Stimulated activated CD8-positive, alpha-beta memory T cell treated with anti-CD3 and anti-CD28 coated beads, Interleukin-12 subunit alpha, Interleukin-12 subunit beta, amount 100 ng/mL, for 4 hours (primary cell): ENCODE results near the gene ZDHHC22.

Source experiments
- DNase-seq: peaks from one replicate; pipeline ENCODE4 v3.0.0-alpha.2; 2020; ENCODE audit warnings: low read depth

ZDHHC22 gene

DNA sequence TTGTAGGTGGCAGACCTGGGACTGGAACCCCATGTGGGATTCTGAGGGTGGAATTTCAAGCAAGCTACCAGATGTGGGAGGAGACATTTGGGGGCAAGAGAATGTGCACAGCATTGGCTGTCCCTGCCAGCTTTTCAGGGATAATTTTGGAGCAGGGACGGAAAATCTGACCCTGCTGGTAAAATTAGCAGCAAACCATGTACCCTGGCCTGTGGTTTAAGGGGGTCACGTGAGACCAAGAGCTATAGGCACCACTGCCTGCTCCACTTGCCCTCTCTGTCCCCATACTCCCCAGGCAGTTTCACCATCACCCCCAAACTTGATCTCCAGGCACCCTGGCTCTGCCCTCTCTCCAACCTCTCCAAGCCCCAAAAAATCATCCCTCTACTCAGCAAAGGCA is 13.5 kb upstream of the ZDHHC22 start:
- DNase-seq, result no peak

DNA sequence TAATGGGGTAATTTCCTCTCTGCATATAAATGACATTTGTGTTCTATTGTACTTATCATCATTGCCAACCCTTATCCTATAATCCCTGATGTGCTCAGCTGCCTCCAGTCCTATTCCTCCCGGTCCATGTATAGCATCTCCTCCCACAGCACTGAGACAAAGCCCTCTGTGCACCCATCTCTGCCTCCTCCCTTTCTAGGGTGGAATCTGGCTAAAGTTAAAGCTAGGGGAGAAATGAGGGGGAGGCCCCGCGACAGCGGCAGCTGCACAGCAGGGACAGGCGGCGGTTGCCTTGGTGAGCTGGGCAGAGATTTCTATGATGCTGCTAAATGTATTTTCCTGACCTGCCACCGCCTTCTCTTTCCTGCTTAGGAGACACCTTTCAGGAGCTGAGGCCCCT is 12.8 kb upstream of the ZDHHC22 start:
- DNase-seq, result no peak

DNA sequence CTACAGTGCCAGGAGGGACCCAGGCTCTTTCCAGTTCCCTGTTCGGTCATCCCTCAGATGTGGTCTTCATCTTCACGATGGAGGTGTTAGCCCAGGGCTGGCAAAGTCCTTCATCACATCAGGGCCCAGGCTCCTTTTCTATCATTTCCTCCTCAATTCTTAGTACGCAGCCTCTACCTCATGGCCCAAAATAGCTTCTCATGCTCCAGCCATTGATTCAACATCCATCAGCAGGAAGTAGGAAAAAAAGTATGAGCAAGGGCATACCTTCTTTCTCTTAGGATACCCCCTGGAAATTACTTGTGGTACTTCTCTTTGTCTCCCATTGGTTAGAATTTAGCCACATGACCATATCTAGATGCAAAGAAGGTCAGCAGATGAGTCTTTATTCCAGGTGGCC is 12.2 kb upstream of the ZDHHC22 start:
- DNase-seq, result no peak

DNA sequence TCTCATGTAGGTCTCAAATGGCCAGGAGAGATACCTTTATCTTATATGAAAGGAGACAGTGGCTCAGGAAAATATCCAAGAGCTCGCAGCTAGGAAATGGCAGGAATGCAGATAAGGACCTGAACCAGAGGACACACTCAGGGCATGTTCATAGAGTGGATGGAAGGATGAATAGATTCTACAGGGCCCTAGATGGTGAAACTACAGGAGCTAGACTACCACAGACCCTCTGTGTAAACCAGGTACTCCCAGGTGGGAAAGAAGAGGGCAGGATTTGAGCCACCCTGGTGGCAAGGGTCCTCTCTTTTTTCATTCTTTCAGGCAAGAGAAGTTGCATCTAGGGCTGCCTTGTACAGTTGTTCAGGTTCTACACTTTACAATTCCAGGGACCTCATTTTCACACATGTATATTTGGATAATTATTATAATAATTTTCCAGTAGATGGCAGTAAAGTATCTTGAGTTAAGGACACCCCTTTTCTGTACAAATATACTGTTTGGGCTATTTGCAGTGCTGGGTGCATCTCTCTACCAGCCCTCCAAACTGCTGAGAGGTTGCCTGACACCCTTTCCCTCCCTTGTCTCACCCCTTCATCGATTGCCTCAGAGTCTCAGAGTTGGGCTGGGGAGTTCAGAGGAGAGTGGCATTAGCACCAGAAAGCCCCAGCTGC is 10.5 kb upstream of the ZDHHC22 start:
- DNase-seq, result no peak

DNA sequence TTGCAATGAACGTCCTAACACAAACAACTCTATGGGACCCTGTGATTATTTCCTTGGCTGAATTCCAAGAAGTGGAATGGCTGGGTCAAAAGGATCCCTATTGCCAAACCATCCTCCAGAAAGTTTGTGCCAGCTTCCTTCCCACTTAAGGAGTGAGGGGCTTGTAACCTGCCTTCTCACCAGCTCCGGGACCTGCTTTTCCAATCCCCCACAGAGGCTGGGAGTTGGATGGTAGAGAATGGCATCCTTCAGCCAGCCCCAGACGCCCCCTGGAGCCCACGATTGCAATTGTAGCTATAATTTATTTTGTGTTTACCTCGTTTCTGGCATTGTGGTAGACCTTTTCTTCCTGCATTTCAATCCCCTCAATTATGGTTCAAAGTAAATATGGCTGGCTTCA is 9.7 kb upstream of the ZDHHC22 start:
- DNase-seq, result no peak

DNA sequence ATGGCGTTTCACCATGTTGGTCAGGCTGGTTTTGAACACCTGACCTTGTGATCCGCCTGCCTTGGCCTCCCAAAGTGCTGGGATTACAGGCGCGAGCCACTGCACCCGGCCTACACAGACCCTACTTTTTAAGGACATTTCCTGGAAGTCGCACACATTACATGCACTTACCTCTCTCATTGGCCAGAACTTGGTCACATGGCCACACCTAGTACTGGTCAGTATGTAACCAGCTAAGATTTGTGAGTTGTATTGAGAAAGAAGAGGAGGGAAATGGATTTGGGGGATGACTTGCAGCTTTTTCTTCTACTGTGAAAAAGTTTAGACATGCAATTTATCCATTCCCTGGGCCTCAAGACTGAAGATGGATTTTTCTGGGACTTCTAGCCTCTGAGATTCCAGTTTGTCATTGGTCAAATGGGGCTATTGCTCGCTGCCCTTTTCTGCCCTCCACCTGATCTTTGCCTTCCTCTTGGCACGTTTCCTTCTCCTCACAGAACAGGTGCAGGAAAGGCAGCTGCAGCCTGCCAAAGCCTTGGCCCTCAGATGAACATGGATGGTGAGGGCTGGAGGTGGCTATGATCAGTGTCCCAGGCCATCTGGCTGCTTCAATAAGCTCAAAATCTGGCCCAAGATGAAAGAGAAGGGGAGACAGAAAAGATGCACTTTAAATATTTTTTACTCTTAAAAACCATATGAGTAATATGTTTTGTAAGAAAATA is 7.1 kb upstream of the ZDHHC22 start:
- DNase-seq, result no peak

DNA sequence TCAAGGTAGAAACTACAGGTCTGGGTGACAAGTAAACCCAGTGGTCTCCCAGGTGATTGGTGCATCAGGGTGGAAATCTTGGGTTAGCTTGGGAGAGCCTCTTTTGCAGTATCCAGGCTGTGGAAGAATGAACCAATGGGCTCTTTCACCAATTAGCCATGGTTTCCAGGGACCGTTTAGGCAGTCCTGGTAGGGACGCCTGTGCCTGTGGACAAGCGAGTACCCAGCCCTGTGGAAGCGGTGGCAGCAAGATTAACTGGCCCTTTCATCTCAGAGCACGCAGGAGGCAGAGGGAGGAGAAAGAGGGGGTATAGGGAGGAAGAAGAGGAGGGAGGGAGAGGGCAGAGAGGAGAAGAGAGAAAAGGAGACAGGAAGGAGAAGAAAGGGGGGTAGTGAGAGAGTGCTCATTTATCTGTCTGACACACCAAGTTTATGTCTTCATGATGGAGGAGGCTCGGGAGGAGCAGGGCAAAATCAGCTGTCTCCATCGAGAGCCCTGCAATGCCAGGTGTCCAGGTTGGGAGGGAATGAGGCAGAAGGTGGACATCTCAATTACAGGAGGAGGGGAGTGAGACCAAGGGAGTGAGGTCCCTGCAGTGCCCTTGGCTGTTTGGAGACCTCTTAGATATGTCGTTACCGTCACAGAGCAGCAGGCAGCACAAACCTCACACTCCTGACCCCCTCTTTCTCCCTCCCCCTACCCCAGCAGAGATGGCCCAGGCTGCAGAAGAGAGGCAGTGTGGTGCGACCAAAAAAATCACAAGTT is 4.6 kb upstream of the ZDHHC22 start:
- DNase-seq, result no peak

DNA sequence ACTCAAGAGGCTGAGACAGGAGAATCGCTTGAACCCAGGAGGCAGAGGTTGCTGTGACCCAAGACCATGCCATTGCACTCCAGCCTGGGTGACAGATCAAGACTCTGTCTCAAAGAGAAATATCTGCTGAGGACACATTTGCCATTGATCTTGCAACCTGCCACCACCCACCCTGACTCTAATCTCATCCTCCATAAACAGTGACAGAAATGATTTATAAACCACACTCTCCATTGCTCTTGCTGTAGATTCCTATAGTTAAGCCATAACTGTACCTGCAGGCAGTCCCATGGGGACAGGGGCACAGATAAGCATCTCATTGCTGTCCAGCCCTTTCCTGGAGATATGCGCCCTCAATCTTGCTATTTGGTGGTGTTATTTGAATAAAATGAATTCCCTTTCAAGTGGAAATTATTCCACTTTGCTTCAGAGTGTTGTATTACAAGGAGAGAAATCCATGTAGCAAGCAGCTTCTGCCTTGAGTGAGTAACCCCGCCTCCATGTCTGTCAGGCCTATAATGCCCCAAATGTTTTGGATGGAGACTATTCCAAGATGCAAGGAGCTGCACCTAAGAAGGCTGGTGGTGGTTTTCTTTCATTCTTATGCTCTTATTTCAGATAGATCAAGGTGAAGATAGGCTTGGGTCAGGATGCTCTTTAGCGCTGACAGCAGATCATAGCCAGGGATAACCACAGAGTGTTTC is 3.0 kb upstream of the ZDHHC22 start:
- DNase-seq, result no peak

DNA sequence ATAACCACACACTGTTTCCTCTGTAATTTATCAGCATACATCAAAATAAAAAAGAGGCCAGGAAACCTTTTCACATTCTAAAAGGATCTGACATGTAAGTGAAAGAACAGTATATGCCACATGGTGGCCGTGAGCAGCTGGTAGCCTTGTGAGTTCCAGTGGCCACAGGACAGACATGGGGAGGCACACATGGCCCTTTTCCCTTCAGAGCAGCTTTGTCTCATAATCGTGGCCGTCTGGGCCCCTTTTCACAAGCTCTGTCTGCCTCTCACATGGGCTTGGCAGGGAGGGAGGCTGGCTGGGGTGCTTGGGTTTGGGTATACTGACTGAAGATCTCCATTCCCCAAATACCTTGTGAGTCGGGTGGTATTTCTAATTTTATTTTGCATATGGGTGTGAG is 1.5 kb upstream of the ZDHHC22 start:
- DNase-seq, result no peak

DNA sequence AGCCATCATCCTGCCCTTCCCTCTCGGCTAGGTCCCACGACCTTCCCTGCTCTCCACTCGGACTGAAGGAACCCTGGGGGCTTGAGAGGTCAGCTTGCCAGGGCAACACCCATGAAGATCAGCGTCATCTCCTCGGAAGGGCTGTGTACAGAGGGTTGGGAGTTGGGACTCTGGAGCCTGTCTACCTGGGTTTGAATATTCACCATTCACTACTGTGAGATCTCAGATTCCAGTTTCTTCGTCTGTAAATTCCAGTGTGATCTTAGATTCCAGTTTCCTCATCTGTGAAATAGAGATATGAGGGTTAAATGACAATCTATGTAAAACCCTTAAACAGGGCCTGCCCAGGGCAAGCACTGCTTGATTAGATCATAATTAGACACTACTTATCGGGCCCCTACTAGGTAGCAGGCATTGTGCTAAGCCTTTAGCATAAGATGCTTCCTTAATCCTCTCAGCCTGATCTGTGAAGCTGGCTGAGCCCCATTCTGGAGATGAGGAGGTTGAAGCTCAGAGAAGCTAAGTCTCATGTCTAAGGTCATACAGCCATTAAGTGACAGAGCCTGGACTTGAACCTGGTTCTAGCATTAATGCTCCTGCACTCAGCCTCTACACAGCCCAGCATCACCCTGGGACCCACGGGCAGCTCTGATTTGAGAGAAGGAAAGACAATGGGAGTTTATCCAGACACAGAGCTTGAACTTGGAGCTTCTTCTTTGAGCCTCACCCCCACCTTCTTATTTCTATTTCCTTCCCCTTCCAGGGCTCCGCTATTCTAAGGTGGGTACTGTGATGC is 612 bp upstream of the ZDHHC22 start:
- no peak for DNase-seq

DNA sequence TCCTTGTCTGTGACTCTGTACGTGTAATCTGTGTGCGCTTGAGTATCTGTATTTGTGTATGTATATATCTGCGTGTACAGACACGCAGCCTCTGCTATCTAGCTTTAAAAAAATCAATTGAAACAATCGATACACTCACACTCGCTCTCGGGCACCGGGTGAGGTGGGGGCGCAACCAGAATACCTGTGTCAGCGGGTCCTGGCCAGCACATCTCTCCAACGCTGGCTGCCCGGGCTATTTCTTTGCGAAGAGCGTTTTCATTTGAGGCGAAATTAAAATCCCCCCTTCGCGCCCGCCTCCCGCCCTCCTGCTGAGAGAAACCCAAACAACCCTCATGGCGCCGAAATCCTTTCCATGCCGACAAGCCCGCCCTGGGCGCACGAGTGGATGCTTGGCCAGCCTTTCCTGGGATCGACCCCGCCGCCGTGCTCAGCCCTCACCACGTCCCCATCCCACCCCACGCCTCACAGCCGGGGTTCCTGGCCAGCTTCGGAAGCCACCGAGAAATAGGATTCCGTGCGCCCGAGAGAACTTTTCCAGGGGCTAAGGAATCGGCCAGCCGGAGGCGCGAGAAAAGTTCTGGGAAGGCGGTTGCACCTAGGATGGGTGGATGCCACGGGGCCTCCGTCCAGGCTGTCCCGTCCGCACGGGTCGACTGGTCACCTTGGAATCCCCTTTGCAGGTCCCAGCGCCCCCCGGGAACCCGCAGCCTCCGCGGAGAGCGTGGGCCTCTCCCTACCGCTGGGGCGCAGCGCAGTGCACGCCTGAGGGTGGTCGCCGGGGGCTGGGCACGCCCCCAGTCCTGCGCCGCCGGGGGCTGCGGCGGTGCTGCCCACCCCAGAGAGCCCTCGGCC is 1.0 kb downstream of the ZDHHC22 start:
- DNase-seq, result no peak

DNA sequence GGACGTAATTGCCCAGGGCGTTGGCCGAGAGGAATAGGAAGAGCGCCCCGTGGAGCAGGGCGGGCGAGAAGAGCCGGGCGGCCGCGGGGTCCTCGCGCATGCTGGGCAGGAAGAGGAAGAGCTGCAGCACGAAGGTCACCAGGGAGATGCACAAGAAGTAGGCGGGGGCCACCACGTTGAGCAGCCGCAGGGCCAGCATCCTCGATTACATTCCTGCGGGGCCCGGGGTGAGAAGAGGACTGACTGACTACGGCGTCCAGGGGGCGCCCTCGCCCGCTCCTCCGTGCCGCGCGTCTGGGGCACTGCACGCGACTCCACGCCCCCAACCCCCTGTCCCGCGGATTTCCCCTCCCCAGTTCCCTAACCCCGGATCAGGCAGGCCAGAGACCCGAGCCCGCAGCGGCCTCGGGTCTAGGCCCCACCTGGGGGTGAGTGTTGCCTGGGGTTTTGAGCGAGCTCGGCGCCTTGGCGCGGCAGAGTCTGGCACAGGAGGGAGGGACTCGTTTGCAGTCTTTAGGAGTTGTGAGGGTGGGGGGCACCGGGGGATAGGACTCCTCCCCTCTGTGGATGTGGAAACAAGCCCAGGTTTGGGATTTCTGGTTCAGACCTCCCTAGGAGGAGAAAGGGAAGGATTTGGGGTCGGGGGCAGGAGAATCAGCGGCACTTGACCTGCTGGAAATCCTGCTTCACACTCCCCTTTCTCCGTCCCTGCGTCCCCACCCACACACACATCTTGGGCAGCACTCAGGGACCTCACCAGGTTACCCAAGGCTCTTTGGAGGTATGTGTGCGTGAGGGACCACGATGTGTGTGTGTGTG is 1.8 kb downstream of the ZDHHC22 start:
- no peak for DNase-seq

DNA sequence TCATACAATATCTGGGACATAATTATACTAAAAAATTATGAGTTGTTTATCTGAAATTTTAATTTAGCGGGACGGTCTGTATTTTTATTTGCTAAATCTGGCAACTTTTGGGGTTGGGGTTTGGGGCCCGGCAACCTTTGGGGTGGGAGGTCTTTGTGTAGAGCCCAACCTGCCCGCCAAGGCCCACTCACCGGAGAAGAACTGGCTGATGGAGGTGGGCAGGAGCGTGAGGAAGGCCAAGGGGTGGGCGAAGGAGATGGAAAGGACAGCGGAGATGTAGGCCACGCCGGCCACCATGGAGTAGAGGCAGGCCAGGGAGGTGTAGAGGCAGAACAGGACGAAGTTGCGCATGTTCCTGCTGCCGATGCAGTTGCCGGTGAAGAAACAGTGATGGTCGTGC is 2.6 kb downstream of the ZDHHC22 start:
- DNase-seq, result no peak

DNA sequence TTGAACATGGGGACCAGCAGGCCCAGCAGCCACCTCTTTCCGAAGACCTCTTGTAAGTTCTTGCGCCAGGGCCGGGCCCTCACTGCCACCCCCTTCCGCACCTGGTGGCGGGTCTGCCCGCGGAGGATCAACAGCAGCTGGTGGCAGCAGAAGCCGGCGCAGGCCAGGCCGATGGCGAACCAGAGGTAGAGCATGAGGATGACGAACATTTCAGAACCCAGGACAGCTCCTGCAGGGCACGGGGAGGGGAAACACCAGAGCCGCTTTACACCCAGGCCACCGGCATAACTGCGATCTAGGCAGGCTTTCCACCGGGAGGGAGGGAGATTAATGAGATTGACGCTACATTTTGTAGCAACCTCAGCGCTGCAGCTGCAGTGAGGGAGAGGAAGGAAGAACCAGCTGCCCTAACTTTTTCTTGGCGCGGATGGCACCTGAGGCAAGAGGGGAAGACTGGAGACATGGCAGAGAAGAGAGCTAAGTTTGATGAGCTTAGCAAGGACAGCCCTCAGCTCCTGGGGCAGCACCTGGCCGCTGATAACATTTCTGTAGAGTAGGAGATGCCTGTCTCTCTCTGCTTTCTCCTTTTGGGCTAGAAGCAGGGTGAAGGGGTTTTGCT is 7.8 kb downstream of the ZDHHC22 start:
- DNase-seq, result no peak

DNA sequence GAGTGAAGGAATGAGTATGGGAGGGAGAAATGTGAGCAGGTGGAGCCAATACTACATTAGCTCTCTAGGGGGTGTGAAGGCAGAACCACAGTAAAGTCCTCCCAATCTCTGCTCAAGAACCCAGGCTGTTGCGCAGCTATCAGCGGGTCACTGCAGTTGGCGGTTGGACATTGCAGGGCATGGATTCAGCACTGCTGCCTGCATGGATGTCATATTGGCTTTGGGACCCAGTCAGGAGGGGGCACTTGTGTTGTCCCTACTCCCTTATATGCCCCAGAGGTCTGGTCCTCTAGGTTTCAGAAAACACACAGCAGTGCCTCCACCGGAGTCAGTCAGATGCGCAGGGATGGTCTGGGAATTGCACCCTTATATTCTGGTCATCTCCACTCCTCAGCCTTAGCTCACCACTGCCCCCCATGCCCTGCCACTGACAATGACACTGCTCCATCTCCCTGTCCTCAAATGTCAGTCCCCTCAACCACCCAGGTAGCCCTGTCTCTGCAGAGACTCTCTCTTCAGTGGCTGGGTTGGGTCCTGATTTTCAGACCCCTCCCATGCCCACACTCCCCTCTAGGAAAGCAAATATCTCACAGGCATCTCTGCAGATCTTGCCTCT is 9.6 kb downstream of the ZDHHC22 start:
- DNase-seq, result no peak

DNA sequence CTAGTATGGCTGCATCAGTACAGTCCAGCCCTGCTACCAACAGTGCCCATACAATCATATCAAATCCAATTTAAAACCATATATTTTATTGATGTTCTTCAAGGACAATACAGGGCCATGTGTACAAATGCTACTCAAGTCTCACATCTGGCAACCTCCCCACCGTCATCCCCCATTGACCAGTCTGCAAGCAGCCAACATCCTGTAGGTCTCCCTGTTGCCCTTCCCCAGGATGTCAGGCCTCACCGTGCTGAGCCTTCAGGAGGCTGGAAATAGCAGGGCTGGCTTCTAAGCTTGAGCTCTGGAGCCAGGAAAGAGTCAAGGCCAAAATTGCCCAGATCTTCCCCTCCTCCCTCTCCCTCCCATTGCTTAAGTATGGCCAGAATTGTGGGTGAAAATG is 10.4 kb downstream of the ZDHHC22 start:
- DNase-seq, result no peak

DNA sequence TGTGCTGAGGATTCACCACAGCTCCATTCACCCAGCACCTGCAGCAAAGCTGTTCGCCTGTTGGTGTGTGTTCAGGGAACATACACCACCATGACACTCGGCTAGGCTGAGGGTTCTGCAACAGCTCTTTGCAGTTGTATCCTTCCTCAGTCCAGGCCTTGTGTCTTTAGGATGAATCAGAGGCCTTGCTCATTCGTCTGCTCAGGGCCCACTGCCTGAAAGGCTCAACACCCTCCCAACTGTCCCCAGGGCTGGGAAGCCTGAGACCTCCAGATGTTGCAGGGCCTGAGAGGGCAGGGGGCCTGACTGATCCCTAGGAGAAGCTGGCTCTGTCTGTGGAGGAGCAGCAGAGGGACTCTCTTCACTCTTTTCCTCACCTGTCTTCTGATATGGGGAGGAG is 11.2 kb downstream of the ZDHHC22 start:
- DNase-seq, result no peak

DNA sequence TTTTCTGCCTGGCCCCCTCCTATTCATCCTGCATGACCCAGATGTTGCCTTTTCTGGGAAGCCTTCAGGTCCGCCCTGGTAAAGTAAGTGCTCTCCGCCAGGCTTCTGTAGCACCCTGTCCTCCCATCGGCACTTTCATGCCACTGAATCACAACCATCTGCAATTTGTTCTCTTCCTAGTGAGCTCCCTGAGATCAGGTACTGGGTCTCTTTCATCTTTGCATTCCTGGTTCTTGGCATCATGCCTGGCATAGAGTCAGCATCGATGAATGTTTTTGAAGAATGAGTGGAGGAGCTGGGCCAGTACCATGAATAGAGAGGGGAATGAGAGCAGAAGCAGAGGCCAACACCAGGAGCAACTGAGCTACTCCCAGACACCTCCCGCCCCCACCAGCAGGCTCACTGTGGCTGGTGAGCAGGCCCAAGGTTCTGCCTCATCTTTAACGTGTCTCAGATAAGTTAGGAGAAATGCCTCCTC is 13.1 kb downstream of the ZDHHC22 start:
- DNase-seq, result no peak

DNA sequence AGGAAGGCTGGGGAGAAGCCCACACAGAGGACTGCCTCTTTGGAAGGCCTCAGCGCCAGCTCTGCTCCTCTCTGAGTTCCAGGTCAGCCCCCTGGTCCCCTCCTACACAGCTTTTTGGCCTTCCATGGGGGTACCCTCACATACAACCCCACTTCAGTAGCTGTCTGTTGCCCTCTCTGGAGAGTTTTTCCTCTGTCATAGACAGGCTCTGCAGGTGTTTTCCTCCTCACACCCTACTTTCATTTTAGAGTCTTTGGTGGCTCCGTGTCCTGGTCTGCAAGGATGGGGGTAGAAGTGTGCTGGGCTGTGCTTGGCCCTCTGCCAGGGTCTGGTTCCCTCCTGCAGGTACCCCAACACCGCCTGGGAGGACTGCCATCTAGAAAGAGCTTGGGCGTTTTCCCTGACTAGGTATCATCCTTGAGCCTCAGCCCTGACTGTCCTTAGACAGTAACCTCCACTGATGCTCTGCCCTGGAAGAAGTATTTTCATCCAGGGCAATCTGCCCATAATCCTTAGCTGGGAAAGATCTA is 15.1 kb downstream of the ZDHHC22 start:
- no peak for DNase-seq
